Effector CD8-positive, alpha-beta T cell (primary cell): ENCODE data around the gene LRTM2.

Experiments used
- DNase-seq: peaks from one replicate; lab custom pipeline; 2025; lab: John Stamatoyannopoulos, UW

The LRTM2 gene

GRCh38 chr12:1864867-1865266 is 44.5 kb downstream of the LRTM2 start:
- no peak for DNase-seq

DNA sequence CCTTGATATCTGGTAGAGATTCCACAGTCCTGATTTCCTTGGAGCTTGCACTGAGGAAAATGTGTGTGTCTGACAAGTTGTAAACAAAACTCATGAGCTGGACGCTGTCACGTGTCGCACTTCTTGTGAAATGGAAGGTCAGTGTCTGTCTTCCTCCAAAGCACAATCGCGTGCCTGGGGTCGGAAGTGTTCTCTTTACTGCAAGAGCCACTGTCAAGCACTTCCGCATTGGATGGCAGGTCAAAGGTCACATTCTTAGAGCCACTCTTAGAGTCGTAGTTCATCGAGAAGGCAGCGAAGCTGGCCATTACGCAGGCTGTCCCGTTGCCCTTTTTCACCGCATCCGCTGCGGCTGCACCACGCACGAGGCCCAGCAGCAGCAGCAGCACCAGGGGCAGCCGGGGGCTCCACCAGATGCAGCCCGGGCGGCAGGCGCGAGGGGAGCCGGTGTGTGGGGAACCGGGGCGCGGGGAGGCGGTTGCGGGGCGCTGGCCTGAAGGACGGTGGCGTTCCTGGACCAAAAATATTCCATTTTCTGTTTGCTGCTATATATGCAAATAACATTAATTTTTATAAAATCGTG is 45.0 kb downstream of the LRTM2 start:
- DNase-seq = no peak

DNA sequence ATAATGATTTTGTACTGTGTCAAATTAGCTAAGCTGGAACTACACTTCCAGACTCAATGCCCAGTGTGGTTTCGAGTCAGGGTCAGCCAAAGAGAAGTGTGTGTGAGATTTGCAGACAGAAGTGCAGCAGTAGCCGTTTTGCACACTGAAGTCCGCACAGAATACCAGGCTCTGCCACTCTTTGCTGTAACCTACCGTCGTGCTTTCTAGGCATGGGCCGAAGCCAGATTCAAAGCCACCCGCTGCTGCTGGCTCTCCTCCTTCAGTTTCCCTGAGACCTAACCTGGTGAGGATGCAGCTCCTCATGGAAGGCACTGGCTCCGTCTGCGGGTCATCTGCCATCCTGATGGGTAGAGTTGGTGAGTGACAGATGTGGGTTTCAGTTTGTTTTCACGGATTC is 48.8 kb downstream of the LRTM2 start:
- DNase-seq = no peak

GRCh38 chr12:1870086-1870485 is 49.7 kb downstream of the LRTM2 start:
- DNase-seq = no peak

- no peak for DNase-seq
These were observed 50.9 kb downstream of the LRTM2 start for GRCh38 chr12:1870998-1871917.

- DNase-seq = no peak
These were observed 51.6 kb downstream of the LRTM2 start for GRCh38 chr12:1872001-1872400.

DNA sequence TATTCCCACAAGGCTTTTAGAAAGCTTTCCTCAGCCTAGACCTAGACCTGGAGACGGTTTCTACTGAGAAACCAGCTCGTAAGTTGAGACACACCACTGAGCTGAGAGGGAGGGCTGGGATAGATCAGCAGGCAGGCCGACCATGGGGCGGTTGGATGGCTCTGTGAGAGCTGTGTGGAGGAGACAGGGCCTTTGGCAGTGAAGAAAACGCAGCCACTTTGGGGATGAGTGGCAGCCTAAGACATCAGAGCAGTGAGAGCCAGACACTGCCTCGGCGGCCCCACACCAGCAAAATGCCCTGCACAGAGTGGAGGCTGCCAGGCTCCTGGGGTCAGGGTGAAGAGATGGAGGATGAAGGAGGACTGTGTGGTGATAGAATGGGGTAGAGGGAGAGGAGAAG is 52.1 kb downstream of the LRTM2 start:
- DNase-seq = no peak

GRCh38 chr12:1873531-1874510 is 53.5 kb downstream of the LRTM2 start:
- DNase-seq = no peak

DNA sequence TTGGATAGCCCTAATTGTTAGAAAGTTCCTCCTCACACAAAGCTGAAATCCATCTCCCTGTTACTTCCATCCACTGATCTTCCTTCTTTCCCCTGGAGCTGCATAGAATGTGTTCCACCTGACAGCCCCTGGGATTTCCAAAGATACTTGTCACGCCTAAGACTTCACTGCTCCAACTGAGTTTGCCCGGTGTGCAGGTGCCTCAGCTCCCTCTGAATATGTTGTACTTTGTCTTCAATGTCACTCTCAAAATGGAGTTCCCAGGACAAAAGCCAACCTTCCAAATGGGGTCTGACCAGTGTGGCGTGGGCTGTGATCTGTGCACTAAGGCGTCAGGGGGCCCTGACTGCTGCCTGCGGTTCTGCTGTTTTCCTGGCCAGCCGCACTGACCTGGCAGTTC is 55.2 kb downstream of the LRTM2 start:
- DNase-seq = no peak

DNA sequence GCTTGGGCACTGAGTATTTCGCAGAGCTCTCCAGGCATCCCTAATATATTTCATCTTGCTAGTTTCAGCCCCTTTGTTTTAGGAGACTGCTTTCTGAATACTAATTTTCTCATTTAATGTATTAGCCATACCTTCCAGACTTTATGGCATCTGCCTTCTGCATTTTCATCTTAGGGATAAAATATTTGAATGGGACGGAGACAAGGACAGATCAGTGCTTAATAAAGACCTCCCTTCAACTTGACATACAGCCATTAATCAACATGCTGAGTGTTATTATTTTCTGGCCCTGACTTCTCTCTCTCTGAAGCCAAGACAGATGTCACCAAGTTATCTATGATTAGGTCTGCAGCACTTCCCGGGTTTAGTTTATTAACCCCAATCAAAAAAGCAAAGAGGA is 55.7 kb downstream of the LRTM2 start:
- DNase-seq = no peak

DNA sequence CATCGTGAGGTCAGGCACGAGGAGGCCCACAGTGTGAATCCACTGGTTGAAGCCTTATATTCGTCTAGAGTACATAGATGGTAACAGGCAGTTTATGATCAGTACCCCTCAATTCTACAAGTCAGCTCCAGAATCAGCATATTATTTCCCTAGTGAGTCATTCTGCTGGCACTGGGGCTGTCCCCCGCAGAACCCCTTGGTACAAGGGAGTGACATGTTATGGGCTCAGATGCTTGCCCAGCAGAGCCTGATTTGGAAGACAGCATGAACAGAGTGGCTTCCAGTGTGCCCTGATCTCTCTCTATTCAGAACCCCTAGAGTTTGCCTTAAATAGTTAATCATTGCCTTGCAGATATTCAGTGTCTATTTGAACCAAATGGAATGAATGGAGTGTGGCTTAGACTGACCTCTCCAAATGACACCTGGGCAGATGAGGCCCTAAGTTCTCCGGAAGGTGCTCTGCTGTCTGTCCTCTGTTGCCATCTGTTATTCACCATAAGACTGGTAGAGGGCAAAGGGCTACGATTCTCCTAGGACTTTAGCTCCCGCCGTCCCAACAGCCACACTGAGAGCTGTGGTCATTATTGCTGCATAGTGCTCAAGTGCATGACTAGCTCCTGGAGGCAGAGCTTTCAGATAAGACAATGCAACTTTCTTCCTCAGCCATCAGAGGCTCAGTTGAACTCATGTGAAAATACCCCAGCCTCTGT is 57.0 kb downstream of the LRTM2 start:
- no peak for DNase-seq

DNA sequence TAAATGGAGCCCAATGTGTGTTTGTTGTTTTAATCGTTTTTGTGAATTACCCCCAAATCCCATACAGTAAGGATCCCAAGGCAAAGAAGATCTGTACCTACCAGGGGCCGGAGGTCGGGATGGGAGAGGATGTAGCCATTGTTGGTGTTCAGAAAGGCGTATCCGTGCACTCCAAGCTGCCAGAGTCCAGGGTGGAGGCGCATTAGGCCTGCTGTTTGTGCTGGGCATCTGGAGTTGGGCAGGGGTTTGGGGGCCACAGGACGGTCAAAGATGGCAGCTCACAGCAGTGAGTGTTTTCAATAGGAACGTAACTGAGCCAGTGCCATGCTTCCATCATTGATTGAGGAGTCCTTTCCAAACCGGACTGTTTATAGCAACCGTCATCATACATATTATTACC is 57.8 kb downstream of the LRTM2 start:
- no peak for DNase-seq

GRCh38 chr12:1878695-1879094 is 58.3 kb downstream of the LRTM2 start:
- no peak for DNase-seq

- DNase-seq = no peak
These were observed 59.3 kb downstream of the LRTM2 start for GRCh38 chr12:1879633-1880032.

- no peak for DNase-seq
These were observed 59.9 kb downstream of the LRTM2 start for GRCh38 chr12:1880153-1880845.

- no peak for DNase-seq
These were observed 60.5 kb downstream of the LRTM2 start for GRCh38 chr12:1880876-1881275.

DNA sequence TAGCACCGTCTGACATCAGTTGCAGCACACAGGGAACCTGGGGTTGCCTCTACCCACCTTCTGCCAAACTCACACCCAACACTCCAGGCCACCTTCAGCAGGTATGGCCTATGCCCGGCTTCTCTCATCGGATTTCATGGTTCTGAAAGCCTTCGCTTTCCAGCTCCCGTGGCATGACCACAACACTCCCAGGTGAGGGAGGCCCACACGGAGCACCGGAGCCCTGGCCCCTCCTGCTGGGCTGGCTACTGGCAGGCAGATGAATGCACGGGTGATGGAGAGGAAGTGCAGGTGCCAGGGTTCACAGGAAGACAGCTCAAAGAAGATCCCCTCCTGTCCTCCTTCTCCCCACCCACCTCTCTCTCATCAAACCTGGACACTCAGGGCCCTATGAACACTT is 60.9 kb downstream of the LRTM2 start:
- no peak for DNase-seq

DNA sequence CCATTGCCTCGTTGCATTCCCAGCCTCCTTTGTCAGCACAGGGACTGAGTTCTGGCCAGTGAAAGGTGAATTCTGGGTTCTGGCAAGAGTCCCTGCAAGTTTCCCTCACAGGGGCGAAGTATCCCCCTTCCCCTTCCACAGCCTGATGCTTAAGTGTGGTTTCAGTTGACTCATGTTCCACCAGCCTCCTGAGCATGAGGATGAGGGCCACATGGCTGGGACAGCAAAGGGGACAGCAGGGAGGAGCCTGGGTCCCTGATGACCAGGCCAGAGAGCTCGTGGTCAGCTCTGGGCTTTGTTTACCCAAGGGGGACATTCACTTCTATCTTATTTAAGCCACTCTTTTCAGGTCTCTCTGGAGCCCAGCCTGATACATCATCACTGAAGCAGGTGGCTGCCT is 61.6 kb downstream of the LRTM2 start:
- no peak for DNase-seq

GRCh38 chr12:1882405-1882804 is 62.0 kb downstream of the LRTM2 start:
- no peak for DNase-seq

- DNase-seq = no peak
These were observed 62.6 kb downstream of the LRTM2 start for GRCh38 chr12:1882850-1883470.

DNA sequence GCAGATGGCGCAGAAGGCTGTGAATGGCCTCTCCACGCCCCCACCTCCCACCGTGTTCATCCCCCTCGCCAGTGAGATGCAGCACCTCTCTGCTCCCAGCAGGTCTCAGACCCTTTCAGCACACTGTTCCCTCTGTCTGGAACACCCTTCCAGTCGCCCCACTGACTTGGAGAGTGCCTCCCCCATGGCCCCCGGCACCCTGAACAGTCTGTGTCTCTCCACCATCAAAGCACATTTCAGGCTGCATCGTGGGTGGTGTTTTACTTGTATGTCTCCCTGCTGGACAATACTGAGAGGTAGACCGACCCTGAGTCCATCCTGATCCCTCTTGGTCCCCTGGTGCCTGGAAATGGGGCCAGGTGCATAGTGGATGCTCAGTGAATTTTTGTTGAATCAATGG is 63.1 kb downstream of the LRTM2 start:
- DNase-seq = no peak
